HG03342 (cell line): ENCODE data around the gene PHF12.
"Not testable (repeated sequence)": the region's sequence is repeated elsewhere in the genome, so short reads cannot be mapped to it uniquely, and the experiment has no call there.

ENCODE experiments used
- ATAC-seq: cut with Tn5 transposase; IDR thresholded peaks from one replicate; pipeline ENCODE4 v1.9.1; 2021; ENCODE audit warnings: mild to moderate bottlenecking, moderate library complexity; ENCODE audit not compliant: unreplicated experiment

Gene PHF12

GRCh38 chr17:28935744-28936460 lies 15.4 kb downstream of the PHF12 start:
- no peak for ATAC-seq

DNA sequence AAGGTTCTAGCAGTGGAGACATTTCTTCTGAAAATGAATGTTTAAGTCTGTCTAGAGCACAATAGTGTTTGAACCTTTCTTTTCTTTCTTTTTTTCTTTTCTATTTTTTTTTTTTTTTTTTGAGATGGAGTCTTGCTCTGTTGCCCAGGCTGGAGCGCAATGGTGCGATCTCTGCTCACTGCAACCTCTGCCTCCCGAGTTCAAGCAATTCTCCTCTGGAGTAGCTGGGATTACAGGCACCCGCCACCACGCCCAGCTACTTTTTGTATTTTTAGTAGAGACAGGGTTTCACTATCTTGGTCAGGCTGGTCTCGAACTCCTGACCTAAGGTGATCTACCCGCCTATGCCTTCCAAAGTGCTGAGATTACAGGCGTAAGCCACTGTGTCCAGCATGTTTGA lies 16.8 kb downstream of the PHF12 start:
- not testable (repeated sequence) for ATAC-seq

DNA sequence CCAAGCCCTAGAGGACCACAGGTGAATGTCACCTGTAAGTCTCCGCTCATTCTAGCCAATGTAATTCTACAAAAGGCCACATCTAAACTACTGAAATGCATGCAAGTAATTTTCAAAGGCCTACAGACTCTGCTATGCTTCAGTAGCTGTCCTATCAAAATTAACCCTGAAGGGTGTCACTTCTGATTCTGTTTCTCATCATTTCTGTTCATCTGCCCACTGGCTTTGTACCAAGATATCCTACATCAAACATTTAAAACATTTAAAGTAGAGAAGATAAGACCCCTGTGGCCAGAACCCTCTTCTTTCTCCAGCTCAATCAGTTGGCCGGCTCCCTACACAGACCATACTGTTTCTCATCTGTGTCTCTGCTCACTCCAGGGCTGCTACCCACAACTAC lies 21.5 kb downstream of the PHF12 start:
- no peak for ATAC-seq

- ATAC-seq = no peak
Observed at GRCh38 chr17:28928061-28928460, 23.3 kb downstream of the PHF12 start.

DNA sequence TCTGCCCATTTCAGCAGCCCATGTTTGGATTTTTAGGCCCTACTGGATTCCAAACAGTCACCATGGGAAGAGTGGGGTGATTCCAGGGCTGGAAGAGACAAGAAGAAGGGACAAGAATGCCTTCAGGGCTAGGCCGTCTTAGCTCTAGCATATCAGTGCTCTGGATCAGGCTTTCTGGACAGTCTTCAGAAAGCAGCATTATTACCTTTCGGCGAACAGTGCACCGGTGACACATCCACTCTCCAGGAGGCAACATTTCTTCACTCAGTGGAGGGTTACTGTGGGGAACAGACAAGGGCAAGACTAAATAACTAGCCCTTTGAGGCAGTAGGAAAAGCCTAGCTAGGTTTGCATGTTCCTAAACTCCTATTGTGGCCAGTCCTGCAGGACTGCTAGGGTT lies 24.5 kb downstream of the PHF12 start:
- no peak for ATAC-seq

- ATAC-seq = no peak
Observed at GRCh38 chr17:28926366-28926765, 25.0 kb downstream of the PHF12 start.

GRCh38 chr17:28925912-28926365 lies 25.4 kb downstream of the PHF12 start:
- no peak for ATAC-seq

DNA sequence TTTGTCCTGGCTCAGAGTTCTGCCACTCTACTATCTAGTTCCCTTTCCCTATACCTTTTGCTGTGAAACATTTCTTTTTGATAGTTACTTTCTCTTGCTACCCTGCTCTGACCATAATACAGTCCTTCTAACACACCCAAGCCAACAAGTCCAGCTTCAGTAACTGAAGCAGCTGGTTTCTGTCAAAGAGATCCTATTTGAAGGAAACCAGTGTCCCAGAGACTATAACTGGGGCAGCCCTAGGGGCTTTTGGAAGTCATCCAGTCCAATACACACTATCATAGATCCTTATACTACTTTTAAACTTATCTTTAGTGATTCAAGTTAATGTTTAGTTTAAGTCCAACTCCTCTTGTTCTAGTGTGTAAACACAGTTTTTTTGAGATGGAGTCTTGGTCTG lies 31.1 kb downstream of the PHF12 start:
- no peak for ATAC-seq

- no peak for ATAC-seq
Observed at GRCh38 chr17:28918295-28918694, 33.0 kb downstream of the PHF12 start.

DNA sequence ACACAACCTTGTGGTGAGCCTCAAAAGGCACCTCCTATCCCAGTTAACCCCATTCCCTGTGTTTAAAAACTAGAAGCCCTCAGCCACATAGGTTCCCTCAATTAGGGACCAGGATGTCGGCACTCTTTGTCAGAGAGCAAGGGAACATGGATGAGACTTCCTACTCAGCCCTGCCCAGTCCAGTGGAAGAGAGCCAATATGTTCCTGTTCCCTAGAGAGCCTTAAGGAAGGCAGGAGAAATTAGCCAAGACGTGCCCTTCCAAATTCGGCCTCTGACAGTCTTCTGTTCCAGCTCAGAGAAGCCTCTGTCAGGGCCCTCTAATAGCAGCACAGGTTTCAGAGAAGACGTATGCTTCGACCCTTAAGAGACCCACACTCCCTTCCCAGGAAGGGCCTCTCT lies 33.9 kb downstream of the PHF12 start:
- no peak for ATAC-seq

- no peak for ATAC-seq
Observed at GRCh38 chr17:28917029-28917428, 34.3 kb downstream of the PHF12 start.

DNA sequence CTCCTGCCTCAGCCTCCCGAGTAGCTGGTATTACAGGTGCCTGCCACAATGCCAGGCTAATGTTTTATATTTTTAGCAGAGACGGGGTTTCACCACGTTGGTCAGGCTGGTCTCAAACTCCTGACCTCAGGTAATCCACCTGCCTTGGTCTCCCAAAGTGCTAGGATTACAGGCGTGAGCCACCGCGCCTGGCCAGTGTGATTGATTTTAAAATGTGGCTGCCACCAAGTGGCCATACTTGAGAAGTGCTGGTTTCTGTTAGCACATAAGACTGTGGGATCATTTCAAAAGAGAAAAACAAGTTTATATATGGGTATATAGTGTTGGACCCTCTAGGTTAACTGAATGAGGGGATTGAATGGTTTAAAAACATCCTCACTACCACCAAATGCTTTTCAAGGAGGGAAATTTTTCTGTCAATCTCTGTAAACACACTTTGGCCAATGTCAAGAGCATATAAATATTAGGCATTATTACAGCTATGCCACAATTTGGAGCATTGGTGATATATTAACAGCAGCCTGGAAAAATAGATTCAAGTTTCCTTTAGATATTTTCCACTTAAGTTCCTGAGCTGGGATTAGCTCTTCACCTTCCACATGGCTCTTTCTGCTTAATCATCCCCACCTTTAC lies 34.9 kb downstream of the PHF12 start:
- no peak for ATAC-seq

DNA sequence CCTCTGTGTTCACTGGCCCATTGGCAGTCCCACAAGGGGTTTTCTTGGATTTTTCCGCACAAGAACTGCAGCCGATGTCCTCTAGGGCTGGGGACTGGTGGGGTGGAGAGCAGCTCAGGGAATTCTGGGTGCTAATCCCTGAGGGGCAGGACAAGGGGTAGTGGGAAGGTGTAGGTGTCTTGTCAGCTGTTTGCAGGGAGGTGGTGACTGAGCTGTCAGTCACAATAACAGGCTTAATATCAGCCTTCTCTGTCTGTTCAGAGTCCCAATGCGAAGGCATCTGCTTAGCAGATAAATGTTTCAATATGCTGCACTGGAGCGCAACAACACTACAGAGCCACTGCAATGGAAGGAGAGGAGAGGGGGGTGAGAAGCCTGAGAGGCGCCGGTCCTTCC lies 38.4 kb downstream of the PHF12 start:
- ATAC-seq = no peak

- ATAC-seq = no peak
Observed at GRCh38 chr17:28912281-28912937, 38.9 kb downstream of the PHF12 start.

GRCh38 chr17:28911411-28912045 lies 39.8 kb downstream of the PHF12 start:
- no peak for ATAC-seq

GRCh38 chr17:28910534-28910933 lies 40.8 kb downstream of the PHF12 start:
- ATAC-seq = no peak

GRCh38 chr17:28908640-28909167 lies 42.6 kb downstream of the PHF12 start:
- no peak for ATAC-seq

GRCh38 chr17:28907709-28908475 lies 43.4 kb downstream of the PHF12 start:
- no peak for ATAC-seq

DNA sequence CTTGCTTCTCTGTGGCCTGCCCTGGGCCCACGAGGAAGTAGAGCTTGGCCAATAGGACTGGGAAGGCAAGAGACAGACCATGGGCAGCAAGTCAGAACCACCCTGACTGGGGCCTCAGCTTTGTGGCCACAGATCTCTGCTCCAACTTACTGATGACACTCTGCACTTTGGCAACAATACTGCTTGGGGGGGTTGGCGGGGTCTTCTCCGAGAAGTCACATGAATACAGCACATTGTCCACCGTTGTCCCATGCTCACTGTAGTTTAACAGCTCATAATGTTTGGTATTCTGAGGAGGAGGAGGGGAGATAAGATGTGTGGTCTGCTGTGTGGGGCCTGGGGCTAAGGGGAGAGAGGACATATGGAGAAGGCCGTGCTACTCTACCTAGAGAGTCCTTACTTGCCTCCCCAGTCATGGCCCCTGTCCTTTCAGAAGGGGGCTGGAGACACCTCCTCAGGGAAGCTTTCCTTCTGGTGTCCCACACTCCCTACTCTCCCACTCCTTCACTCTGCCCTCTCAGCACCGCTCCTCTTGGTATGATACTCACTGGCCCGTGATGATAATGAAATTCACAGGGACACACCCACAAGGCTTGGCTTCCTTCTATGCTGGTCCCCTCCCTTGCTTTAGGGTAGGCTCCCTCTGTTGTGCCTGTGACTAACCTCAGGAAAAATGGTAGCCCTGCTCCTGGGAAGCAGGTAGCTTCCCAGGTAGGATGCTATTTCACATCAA lies 44.4 kb downstream of the PHF12 start:
- ATAC-seq = no peak

GRCh38 chr17:28906276-28906675 lies 45.0 kb downstream of the PHF12 start:
- no peak for ATAC-seq
